Peyer's patch (tissue), 4 donors: ENCODE data around the gene PNKP. TPM values are rescaled to one million over a fixed set of nuclear protein-coding genes. Genes with fewer than 3 reads are reported as not detected.
A peak's percentile ranks its signal among the peaks of the same experiment; 100 is the strongest.

Experiments used
- DNase-seq, 3 donors: peaks; one replicate each; pipeline ENCODE4 v3.0.0-alpha.2; 2017 to 2019
- H3K27ac ChIP-seq, 4 donors: fragments of 200-600 bp; sonication (generic); one replicate each; pipeline ENCODE4 v1.5.1; 2016 to 2019
- H3K27me3 ChIP-seq, 2 donors: fragments of 200-600 bp; sonication (generic); one replicate each; pipeline ENCODE4 v1.5.1; 2019
- H3K36me3 ChIP-seq, 3 donors: fragments of 200-600 bp; sonication (generic); one replicate each; pipeline ENCODE4 v1.5.1; 2016 to 2019
- H3K4me1 ChIP-seq, 4 donors: fragments of 200-600 bp; sonication (generic); one replicate each; pipeline ENCODE4 v1.5.1; 2016 to 2019
- H3K4me3 ChIP-seq, 4 donors: fragments of 200-600 bp; sonication (generic); 1 replicate in 3 of 4; 2 replicates in 1 of 4; pipeline ENCODE4 v1.5.1; 2016 to 2019; ENCODE audit warnings: mild to moderate bottlenecking in 1 of 4
- H3K9me3 ChIP-seq, 4 donors: fragments of 200-600 bp; sonication (generic); one replicate each; pipeline ENCODE4 v1.5.1; 2016 to 2019; ENCODE audit warnings: mild to moderate bottlenecking in 1 of 4
- POLR2A ChIP-seq, 2 donors: fragments of 450-650 bp; IDR thresholded peaks; one replicate each; pipeline ENCODE4 v1.5.1; 2017; ENCODE audit warnings: antibody characterized with exemption in 2 of 2, mild to moderate bottlenecking in 2 of 2, moderate library complexity in 2 of 2
- total RNA-seq, 4 donors: library from RNA; depleted of rRNA; stranded (reverse); fragments of >200 nt; gene quantifications; one replicate each; pipeline ENCODE4 v1.1.0, GENCODE V29; 2016
- TF ChIP-seq, protein P1 (sequence below), 6 experiments: fragments of 450-650 bp in 4 of 6; fragments of 200-600 bp in 2 of 6; sonication (generic) in 1 of 6; IDR thresholded peaks; one replicate each; pipeline ENCODE4 v1.5.1; 2017 to 2019; ENCODE audit warnings: antibody characterized with exemption in 6 of 6, mild to moderate bottlenecking in 3 of 6, moderate library complexity in 1 of 6

The PNKP gene
- total RNA-seq, 4 donors from 2014 or later = 58.7 to 235 (median 118) TPM

DNA sequence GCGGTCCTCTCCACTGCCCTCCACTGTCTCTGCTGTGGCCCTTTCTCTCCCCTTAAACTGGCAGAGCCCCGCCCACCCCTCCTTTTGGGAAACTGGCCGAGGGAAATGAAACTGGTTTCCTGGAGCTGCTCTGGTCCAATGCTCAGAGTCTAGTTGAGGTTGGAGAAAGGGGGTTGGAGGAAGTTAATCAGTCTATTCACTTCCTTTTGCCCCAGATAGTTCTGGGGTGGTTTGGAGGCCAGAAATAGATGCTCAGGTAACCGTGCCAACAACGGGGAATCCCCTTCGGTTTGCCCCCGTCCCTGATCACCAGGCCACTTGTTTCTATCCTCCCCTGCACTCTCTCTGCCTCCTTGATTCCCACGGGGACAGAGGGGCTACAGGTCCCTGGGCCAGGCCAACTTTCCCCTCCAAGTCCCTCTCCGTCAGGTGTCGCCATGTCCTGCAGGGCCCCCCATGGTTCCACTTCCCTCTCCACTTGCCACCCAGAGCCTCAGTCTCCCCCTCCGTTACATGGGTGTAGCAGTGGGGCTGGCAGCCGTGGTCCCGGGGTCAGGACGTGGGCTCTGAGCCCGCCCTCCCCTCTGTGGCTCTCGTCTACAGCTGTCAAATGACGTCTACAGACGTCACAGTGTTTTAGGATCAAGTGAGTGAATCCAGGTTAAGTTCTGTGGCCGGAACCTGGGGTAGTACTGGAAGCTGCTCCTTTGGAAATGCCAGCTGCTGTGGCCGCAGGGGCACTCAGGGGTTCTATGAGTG is 29.7 kb upstream of the PNKP start, which contains the start of gene IL4I1:
Gene IL4I1, minus strand, starts transcription at position 25 of the 759 bp plus-strand sequence. CDS start 727 bp downstream, outside the sequence.
- no peaks in the 10 kb centered on the region for H3K36me3 ChIP-seq
- peak in 2 of 3 donors; percentile 67 to 78 for DNase-seq
- H3K4me1 ChIP-seq = peaks cover 0 to 25% (median 15%) of the 10 kb centered on the region in 4 donors
- H3K27me3 ChIP-seq = no peaks in the 10 kb centered on the region
- no peaks in the 10 kb centered on the region for H3K9me3 ChIP-seq
- TF ChIP-seq POLR2A (IDR thresholded peaks at IDR 0.05) = no peak
- TF ChIP-seq, protein P1, sequence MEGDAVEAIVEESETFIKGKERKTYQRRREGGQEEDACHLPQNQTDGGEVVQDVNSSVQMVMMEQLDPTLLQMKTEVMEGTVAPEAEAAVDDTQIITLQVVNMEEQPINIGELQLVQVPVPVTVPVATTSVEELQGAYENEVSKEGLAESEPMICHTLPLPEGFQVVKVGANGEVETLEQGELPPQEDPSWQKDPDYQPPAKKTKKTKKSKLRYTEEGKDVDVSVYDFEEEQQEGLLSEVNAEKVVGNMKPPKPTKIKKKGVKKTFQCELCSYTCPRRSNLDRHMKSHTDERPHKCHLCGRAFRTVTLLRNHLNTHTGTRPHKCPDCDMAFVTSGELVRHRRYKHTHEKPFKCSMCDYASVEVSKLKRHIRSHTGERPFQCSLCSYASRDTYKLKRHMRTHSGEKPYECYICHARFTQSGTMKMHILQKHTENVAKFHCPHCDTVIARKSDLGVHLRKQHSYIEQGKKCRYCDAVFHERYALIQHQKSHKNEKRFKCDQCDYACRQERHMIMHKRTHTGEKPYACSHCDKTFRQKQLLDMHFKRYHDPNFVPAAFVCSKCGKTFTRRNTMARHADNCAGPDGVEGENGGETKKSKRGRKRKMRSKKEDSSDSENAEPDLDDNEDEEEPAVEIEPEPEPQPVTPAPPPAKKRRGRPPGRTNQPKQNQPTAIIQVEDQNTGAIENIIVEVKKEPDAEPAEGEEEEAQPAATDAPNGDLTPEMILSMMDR (IDR thresholded peaks at IDR 0.05) = no peak
- H3K4me3 ChIP-seq = peak within 1 kb of the TSS in 3 of 4 donors; percentile 15 to 30 (median 29)
- H3K27ac ChIP-seq = peak within 1 kb of the TSS; percentile 42 to 73 (median 68)

DNA sequence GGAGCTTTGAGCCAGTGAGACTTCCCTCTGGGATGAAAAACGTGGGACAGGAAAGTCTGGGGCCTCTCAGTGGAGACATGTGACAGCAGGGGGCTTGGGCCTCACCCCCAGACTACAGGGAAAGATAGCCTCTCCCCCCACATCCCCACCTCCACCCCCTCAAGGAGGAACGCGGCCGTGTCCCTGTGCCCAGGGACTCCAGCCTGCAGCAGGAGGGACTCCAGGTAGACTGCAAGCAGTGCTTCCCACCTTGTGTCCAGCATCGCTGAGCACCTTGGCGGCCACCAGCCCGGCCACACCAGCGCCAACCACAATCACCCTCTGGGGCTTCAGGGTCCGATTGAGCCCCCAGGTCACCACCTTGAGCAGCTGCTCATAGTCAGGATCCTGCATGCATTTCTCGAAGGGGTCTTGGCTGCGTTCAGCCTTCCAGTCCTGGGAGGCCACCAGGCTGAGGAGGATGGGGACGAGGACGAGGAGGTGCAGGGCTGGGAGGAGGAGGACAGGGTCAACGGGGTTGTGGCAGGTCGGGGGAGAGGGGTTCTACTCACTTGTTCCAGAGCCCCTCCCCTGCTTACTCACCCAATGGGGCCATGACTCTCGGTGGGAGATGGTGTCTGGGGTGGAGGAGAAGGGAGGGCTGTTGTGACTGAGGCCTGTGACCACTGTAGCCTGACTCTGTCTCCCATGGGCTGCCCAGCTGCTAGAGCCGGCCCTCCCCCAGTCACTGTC is 28.4 kb upstream of the PNKP start:
- TF ChIP-seq POLR2A (IDR thresholded peaks at IDR 0.05) = no peak
- TF ChIP-seq, protein P1 (IDR thresholded peaks at IDR 0.05) = no peak
- no peak for DNase-seq
- Histone ChIP-seq H3K4me3 (no peak overlapping the region), H3K4me1 (peaks cover 0 to 25% (median 16%) of the 10 kb centered on the region in 4 donors), H3K27me3 (no peaks in the 10 kb centered on the region), H3K9me3 (no peaks in the 10 kb centered on the region), H3K27ac (peak overlapping the region in 1 of 4 donors; percentile 72), H3K36me3 (no peaks in the 10 kb centered on the region)

DNA sequence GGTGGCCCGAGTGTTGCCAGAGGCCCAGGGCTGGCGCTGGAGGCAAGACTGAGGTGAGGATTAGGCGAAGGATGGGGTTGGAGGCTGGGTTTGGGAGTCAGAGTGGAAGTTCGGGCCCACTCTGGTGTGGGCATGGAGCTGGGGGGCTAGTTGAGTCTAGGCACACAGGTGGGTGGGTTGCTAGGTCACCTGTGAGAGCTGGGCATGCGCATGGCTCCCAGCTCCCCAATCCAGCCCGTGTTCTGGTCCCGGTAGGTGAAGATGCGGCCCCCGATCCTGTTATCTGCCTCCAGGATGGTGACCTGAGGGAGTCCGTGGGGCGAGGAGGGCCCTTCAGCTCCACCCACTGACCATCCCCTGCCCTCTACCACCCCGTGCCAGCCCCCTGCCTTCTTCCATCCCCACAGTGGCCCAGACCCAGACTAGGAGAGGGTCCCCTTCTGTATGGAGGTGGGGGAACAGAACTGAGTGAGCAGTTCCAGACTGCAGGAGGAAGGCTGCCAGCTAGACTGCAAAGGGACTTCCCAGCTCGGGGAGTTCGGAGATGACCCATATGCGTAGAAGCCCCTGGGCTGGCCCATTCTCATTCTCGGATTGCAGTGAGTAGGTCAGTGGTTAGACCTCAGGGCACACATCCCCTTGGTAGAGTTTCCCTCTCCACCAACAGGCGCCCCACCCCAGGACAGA is 27.6 kb upstream of the PNKP start:
- no peaks in the 10 kb centered on the region for H3K9me3 ChIP-seq
- no peaks in the 10 kb centered on the region for H3K36me3 ChIP-seq
- TF ChIP-seq POLR2A (IDR thresholded peaks at IDR 0.05) = no peak
- TF ChIP-seq, protein P1 (IDR thresholded peaks at IDR 0.05) = no peak
- no peak for DNase-seq
- H3K4me3 ChIP-seq = no peak overlapping the region
- no peaks in the 10 kb centered on the region for H3K27me3 ChIP-seq
- peak overlapping the region in 1 of 4 donors; percentile 72 for H3K27ac ChIP-seq
- peaks cover 0 to 31% (median 22%) of the 10 kb centered on the region in 4 donors for H3K4me1 ChIP-seq

DNA sequence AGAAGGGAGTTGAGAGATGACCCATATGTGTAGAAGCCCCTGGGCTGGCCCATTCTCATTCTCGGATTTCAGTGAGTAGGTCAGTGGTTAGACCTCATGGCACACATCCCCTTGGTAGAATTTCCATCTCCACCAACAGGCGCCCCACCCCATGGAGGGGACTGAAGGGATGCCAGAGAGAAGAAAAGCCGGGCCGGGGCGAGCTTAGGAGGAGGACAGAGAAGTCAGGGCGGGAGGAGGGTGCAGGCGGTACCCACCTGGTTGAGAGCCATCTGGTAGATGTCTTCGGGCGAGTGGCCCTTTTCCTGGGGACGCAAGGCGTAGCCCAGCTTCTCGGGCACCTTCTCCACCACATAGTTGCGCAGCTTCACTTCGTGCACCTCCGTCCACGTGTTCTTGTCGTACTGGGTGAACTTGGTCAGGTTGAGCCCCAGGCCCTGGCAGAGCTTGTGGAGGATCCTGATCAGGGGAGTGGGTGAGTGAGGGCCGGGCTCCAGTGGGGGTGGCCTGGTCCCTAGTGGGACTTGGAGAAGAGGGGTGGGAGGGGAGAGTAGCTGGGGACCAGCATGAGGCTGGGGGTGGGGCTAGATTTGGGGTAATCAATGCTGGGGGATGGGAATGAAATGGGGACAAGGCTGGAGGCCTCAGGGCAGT is 26.8 kb upstream of the PNKP start:
- no peak for TF ChIP-seq POLR2A (IDR thresholded peaks at IDR 0.05)
- TF ChIP-seq, protein P1 (IDR thresholded peaks at IDR 0.05) = no peak
- Histone ChIP-seq H3K27me3 (no peaks in the 10 kb centered on the region), H3K4me3 (no peak overlapping the region), H3K4me1 (peaks cover 0 to 35% (median 26%) of the 10 kb centered on the region in 4 donors), H3K36me3 (no peaks in the 10 kb centered on the region), H3K9me3 (no peaks in the 10 kb centered on the region), H3K27ac (no peak overlapping the region)
- no peak for DNase-seq

DNA sequence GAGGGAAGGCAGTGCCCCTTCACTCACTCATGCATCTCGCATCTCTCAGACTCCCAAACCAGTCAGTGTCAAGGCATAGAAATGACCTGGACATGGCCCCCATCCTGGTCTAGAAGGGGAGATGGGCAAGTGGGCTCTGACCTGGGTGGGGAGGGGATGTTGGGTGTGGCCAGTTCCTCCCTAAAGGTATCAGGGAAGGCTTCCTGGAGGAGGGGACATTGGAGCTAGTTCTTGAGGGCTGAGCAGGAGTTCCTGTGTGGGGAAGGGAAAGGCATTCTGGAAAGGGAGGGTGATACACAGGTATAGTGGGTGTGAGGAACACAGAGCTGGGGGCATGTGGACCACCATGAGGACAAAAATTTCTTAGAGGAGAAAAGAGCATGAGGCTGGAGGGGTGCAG is 25.3 kb upstream of the PNKP start:
- Histone ChIP-seq H3K9me3 (no peaks in the 10 kb centered on the region), H3K4me3 (no peak overlapping the region), H3K4me1 (peaks cover 0 to 29% (median 20%) of the 10 kb centered on the region in 4 donors), H3K27ac (no peak overlapping the region), H3K36me3 (no peaks in the 10 kb centered on the region), H3K27me3 (no peaks in the 10 kb centered on the region)
- TF ChIP-seq, protein P1 (IDR thresholded peaks at IDR 0.05) = no peak
- TF ChIP-seq POLR2A (IDR thresholded peaks at IDR 0.05) = no peak
- no peak for DNase-seq
